ENCODE data around the gene CUL2.
A peak's percentile ranks its signal among the peaks of the same experiment; 100 is the strongest.
"Not testable (repeated sequence)": the region's sequence is repeated elsewhere in the genome, so short reads cannot be mapped to it uniquely, and the experiment has no call there.

Gene CUL2

DNA sequence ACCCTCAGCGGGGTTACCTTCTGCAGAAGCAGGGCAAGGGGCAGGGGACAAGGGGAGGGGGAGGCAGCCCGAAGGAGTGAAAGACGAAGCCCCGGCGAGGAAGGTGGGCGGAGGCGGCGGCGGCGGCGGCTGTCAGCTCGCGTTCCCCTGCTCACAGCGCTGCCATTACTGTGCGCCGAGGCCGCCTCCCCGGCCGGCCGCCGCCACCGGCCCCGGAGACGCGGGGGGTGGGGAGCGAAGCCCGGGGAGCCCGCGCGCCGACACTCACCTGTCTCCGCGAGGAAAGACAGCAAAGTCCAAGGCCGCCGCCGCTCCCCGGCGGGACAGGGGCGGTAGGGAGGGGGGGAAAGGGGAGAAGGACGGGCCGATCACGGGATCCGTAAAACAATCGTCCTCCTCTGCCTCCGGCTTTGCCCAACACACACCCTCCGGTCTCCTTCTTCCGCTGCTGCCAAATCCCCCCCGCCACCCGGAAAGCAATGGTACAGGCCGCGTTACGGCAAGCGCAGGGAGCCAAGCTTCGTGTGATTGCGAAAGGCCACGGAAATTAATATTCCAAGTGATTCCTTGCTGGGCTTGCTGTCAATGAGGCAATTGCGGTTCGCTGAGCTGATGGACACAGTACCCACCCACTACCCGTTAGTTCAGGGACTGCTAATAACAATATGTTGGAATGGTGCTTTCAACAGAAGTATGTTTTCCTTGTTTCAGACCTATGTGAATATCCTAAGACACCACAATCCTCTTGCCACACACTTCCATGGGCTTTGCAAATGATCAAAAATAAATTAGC is at the start of gene CUL2:
TSS of gene CUL2 (minus strand) at position 180 of the 793 bp plus-strand sequence. CDS start 19,024 bp downstream, outside the sequence.
- peak; percentile 94 for DNase-seq (ENCODE audit: low spot score)

DNA sequence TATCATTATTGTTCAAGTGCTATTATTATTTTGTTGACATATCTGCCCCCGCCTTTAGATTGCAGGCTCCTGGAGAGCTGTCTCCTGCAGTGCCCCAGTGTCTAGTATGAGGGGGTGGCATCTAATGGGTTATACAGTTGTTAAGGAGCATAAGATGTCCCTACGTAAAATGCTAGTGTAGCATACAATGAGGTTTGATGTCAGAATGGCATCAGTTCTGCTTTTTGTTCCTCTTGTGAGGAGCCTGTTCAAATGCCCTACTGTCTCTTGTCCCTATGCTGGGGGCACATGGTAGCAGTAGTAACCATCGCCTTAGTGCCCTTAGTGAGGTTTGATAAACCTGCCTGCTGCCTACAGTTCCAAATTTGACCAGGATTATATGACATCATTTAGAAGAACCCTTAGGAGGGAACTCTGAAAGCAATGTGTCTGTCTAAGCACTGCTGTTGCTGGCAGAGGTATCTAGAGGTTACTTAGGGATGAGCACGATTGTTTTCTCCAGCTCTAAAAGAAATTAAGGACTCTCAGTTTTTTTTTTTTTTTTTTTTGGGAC is 46.2 kb upstream of the CUL2 start:
- no peak for DNase-seq (ENCODE audit: low spot score)

DNA sequence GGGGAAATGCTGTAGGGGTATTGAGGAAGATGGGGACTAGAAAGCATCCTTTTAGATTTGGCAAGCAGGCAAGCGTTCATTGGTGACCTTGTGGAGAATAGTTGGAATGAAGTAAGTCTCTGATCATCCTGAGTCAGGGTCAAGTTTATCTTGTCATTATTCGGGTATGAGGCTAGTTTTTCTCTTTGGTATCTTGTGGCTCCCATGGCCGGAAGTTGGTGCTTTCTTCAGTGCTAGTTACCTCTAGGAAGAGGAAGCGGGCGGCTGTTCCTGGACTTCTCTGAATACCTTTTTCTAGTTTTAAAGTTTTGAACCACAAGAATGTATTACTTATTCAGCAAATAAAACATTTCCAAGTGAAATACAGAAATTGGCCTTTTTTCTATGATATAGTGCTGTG is 45.7 kb upstream of the CUL2 start:
- no peak for DNase-seq (ENCODE audit: low spot score)

DNA sequence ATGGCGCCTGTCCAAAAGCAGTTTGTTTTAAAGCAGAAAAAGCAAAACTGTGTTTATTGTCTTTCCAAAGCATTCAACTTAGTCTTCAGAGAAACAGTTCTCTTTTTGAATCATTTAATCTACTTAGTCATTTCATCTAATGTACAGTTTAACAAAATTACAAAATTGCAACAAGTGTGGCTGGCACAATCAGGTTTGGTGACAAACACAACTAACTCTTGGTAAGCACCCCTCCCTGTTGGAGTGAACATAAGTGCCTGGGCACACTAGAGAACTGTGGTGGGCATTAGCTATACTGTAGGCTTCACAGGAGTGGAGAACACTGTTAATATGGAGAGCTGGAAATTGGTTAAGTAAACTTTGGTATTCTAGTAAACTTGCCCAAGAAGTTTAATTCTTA is 43.4 kb upstream of the CUL2 start:
- DNase-seq (ENCODE audit: low spot score), result no peak

DNA sequence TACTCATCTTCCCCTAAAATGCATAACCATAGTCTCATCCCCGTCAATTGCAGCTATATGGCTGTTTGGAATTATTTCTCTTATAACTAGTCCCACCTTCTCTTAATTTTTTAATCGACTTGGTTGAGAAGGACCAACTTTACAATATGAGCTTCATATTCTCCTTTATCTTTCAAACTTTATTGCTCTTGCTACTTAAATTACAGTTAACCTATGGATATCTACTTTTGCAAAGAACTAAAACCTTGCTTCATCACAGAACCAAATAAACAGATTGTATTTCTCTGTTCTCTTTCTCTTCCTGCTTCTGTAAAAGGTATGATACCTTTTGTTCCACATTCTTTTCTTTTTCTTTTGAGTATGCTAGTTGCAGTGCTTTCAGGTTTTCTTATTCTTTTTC is 42.6 kb upstream of the CUL2 start:
- DNase-seq (ENCODE audit: low spot score), result no peak

DNA sequence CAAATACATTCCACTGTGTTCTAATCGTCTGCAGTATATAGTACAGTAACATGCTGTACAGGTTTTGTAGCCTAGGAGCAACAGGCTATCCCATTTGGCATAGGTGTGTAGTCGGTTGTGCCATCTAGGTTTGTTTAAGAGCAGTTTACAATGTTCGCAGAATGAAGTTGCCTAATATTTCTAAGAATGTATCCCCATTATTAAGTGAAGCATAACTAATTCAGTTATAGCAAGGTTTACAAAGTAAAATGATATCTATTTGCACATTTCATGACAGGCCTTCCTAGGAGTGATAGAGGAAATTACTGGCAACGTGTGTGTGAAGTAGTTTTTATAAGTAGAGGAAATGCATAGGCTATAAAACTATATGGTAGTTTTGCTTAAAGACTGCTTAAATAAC is 40.5 kb upstream of the CUL2 start:
- no peak for DNase-seq (ENCODE audit: low spot score)

DNA sequence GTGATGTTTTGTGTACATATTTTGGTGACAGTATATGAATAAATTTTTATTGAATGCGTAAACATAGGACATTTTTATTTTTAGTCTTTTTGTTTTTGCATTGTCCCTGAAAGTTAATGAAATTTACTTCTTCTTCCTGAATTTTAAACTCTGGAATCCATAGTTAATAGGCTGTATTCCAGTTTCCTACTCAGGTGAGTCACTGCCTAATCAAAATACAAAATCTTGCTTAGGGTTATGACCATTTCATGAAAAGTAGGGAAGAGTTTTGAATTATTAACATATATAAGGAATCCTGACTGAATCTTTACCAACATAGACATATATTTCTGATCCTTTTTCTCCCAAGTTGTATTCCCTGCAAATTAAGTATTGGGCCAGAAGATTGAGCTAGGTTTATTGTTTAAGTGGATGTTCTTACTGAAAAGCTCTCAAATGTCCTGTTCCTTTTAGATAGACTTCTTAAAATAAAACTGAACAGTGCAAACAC is 39.1 kb upstream of the CUL2 start:
- DNase-seq (ENCODE audit: low spot score), result no peak

DNA sequence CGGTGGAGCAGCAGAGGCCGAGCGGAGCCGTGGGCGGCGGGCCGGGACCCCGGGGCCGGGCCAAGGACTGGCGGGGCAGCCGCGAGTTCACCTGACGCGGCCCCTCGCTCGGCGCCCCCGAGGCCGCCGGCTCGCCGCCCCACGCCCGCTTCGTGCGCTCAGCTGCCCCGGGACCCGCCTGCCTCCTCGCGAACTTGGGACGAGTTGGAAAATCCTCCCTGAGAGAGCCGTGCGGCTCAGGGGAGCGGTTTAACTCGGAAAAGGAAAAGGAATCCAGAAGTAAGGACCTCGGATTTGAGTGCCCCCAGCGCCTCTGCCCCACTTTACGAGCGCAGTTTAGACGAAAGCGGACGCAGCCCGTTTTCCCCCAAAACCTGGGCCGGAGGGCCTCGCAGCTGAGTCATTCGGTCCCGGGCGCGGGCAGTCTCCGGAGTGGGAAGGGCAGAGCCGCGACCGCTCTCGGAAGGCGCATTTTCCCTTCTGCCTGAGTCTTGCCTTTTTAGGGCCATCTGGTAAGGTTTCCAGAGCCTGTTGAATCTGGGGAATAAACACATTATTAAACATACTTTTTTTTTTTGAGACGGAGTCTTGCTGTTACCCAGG is 37.2 kb upstream of the CUL2 start:
- DNase-seq (ENCODE audit: low spot score), result peak; percentile 55

DNA sequence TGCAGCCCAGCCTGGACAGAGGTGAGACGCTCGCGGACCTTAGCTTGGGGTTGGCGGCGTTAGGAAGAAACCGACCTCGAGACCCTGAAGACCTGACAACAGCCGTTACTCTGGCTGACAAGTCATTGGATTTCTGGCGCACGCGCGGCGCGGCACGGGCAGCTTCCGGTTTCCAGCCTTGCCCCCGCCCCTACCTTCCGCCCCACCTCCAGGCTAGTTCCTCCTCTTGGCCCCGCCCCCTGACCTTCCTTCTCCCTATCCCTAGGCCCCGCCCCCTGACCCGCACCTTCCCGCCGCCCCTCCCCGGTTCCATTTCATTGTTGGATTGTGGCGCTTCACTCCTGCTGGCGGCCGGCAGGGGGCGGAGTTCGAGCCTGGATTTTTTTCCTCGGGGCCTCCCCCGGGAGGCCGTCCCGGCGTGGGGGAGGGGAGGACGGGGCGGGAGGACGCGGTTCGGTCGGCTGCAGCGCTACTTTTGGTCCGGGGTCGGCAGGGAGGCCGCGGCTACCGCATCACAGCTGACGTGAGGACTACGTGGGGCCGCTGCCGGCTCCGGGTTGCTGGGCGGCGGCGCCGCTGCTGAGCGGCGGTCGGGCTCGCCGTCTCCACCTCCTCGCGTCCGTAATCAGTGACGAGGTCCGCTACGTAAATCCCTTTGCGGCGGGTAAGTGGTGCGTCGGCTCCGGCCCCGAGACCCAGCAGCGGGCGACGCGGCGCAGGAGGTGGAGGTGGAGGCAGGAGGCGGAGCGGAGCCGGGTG is 36.6 kb upstream of the CUL2 start, which contains the start of gene CREM:
TSS of gene CREM (plus strand) at position 317 of the 759 bp plus-strand sequence. CDS start 10,990 bp downstream, outside the sequence.
- DNase-seq (ENCODE audit: low spot score), result peak; percentile 98

DNA sequence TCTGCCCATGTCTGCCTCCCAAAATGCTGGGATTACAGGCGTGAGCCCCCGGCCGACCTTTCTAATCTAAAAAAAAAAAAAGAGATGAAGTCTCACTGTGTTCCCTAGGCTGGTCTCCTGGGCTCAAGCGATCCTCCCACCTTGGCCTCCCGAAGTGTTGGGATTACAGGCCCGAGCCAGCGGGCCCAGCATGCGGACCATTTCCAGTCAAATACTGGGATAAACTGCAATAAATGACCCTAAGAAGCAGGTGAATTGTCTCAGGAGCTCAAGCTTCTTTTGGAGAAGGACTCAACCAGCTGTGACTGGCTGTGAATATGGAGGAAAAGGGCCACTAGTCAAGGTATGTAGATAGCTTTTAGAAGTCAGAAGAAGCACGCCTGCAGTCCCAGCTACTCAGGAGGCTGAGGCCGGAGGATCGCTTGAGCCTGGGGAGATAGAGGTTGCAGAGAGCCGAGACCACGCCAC is 36.0 kb upstream of the CUL2 start:
- no peak for DNase-seq (ENCODE audit: low spot score)

DNA sequence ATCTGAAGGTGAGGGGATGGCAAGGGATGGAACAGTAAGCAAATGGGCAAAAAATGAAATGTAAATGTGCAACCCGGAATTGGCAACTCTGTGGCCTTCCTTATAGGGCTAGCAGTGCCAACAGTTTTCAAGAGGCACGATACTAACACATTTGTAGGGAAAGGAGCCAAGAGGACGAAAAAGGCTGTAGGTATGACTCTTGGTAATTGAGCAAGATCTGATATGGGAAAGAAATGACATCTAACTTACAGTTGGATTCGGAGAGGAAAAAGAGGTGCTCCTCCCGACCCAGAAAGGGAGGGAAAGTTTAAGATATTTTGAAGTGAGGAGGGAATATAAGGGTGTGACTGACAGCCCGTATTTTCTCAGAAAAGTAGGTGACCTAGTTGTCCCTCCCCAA is 34.4 kb upstream of the CUL2 start:
- no peak for DNase-seq (ENCODE audit: low spot score)

DNA sequence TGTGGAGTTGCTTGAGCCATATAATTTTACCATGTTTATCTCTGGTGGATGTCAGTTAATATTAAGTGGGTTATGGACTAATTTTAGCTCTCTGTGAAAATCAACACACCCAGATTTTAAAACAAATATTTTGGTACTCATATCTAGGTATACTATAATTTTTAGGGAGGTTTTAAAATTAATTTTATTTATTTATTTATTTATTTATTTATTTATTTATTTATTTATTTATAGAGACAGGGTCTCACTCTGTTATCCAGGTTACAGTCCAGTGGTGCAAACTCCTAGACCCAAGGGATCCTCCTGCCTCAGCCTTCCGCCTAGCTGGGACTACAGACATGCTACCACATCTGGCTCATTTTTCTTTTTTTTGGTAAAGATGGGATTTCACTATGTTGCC is 29.2 kb upstream of the CUL2 start:
- no peak for DNase-seq (ENCODE audit: low spot score)

DNA sequence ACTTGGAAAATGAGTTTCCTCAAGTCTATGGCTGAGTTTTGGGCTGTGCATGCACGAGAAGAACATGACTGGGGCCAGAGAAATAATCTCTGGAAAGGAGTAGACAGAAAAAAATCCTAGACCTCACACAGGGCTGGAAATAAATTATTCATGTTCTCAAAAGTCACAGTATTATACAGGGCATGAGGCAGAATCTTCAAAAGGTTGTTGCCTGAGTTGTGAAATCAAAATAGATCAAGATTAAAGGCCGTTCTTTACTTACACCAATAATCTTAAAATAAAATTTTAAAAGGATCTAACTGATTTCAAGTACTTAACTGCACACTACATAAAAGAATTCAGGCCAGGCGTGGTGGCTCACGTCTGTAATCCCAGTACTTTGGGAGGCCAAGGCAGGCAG is 22.4 kb upstream of the CUL2 start:
- DNase-seq (ENCODE audit: low spot score), result no peak

DNA sequence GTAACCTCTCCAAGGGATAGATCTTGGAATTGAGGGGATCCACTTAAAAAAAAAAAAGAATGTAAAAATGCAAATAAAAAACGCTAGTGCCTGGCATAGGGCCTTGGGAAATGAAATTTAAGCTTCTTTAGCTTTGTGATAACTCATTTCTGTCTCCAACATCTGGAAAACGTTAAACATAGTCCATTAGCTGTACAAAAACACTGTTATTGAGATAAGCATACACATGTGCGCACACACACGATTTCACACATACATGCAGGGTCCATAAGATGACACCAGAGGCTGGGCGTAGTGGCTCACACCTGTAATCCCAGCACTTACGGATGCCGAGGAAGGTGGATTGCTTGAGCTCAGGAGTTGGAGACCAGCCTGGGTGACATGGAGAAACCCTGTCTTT is 13.7 kb upstream of the CUL2 start:
- no peak for DNase-seq (ENCODE audit: low spot score)

DNA sequence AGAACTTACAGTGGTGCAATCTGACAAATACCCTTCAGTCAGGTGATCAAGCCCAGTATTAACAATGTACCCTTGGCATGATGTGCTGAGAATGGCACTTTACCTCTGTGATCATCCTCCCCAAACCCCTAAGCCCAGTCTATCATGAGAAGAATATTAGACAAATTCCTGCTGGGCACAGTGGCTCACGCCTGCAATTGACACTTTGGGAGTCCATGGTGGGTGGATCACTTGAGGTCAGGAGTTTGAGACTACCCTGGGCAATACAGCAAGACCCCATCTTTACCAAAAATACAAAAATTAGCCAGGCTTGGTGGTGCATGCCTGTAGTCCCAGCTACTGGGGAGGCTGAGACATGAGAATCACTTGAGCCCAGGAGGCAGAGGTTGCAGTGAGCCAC is 7.4 kb upstream of the CUL2 start:
- no peak for DNase-seq (ENCODE audit: low spot score)

DNA sequence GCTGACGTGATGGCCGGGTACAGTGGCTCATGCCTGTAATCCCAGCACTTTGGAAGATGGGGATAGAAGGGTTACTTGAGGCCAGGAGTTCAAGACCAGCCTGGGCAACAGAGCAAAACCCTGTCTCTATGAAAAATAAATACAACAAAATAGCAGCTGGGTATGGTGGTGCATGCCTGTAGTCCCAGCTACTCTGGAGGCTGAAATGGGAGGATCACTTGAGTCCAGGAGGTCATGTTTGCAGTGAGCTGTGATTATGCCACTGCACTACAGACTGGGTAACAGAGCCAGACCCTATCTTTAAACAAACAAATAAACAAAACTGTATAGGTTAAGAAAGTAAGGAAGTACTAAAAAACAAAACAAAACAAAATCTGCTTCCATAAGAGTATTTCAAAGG is 6.2 kb upstream of the CUL2 start:
- DNase-seq (ENCODE audit: low spot score), result no peak

DNA sequence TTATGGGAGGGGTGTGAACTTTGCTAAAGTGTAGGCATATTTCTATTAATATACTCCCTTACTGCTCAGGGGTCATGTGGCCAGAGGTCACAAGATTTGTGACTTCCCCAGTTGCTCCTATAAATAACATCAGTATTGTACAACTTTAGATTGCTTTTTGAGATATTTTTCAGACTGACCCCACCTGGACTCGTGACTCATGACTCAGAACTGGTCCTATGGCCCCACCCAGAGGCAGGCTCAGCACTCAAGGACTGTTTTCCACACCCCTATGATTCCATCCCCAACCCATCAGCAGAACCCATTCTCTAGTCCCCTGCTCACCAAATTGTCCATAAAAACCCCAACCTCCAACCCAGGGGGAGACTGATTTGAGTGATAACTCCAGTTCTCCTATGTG is 2.7 kb upstream of the CUL2 start:
- DNase-seq (ENCODE audit: low spot score), result no peak

DNA sequence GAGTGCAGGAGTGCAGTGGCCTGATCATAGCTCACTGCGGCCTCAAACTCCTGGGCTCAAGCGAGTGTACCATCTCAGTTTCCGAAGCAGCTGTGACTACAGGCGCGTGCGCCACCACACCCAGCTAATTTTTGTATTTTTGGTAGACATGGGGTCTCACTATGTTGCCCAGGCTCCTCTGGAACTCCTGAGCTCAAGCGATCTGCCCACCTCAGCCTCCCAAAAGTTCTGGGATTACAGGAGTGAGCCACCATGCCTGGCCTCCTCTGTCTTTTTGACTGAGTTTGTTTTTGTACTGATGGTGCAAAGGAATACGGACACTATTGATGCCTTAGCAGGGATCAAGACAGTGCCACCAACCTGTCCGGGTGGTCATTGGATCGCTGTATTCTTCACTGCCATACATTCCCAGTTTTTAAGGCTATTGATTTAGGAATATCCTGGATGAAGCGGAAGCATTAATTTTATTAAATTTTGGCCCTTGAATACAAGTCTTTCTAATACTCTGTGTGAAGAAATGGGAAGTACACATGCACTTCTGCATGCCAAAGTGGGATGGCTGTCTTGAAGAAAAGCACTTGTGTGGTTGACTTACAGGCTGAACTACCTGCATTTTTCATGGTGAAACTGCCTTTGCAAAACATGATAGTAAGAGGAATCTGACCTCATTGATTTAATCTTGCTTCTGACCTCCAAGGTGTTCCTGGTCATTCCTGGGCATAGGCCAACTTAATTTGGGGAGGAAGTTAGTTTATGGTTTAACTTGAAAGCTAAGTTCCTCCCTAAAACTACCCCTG is 2.1 kb upstream of the CUL2 start:
- DNase-seq (ENCODE audit: low spot score), result no peak

DNA sequence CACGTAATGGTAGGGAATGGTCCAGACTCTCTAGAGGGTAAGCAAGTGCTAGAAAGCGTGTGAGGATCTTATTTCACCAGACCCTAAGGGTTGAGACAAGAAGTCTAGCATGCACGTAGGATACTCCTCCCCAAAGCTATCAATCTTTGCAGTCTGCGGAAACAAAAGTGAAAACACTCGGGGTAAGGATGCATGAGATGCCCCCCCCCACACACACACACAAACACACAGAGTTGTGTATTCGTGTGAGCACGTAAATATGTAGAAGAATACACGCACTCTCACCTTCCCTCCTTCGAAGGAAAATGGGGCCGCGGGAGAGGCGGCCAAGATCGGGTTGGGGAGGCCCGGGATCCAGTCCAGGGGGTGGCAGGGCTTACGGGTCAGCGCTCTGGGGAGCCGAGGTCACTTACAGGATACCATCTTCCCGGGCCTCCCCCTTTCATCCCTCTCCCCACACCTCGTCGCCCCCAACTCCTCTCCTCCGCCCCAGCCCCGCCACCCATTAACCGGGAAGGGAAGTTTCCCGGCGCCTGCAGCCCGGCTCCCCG is 455 bp downstream of the CUL2 start:
- peak; percentile 17 for DNase-seq (ENCODE audit: low spot score)

DNA sequence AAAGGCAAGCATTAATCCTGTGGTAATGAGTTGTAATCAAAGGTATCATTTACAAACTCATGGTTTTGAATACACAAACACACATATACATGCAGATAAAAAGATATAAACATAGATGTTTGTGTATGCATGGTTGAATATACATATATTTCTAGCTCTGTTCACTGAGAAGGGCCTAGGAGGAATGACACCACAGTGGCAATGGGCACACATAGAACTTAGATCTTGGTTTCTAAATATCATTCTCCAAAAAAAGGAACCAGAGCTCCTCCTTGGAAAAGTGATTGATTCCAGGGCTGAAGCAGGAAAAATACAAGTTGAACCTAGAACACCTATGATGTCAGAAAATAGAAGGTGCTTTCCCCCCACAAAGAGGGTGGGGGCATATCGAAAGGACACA is 6.9 kb downstream of the CUL2 start:
- DNase-seq (ENCODE audit: low spot score), result no peak

DNA sequence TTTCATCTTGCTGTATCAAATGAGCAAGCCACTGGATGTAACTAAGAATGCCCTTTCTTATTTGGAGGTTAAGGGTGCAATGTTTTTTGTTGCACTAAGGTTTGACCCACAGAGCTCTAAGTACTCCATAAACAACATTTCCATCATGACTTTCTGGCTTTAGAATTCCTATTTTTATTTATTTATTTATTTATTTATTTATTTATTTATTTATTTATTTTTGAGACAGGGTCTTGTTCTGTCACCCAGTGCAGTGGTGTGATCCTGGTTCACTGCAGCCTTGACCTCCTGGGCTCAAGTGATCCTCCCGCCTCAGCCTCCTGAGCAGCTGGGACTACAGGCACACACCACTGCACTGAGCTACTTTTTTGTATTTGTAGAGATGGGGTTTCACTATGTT is 9.9 kb downstream of the CUL2 start:
- not testable (repeated sequence) for DNase-seq (ENCODE audit: low spot score)

All from hematopoietic multipotent progenitor cell treated with erythropoietin and hydrocortisone succinate and interleukin-3 and kit ligand, for 15 days (in vitro differentiated cells).